ENCODE measurements around the gene SEH1L. TPM values are rescaled to one million over a fixed set of nuclear protein-coding genes. Genes with fewer than 3 reads are reported as not detected.
"Not testable (repeated sequence)": the region's sequence is repeated elsewhere in the genome, so short reads cannot be mapped to it uniquely, and the experiment has no call there.

SEH1L gene
- total RNA-seq, 1 donor from 2014 or later: 47.6 TPM

DNA sequence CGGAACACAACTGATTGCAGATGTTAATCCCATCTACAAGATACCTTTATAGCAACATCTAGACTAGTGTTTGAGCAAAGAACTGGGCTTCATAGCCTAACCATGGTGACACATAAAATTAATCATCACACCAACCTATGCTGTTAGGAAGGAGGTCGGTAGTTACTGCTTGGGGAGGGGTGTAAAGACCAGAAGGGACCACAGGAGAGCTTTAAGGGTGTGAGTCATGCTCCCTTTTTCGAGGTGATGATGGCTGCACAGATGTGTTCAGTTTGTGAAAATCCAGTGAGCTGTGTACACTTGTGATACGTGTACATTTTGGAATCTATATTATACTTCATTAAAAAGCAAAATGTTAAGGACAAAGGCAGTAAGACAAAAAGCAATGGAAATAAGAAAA lies 4.6 kb upstream of the SEH1L start:
- no peak for DNase-seq (ENCODE audit: low read depth in 2 of 2)

DNA sequence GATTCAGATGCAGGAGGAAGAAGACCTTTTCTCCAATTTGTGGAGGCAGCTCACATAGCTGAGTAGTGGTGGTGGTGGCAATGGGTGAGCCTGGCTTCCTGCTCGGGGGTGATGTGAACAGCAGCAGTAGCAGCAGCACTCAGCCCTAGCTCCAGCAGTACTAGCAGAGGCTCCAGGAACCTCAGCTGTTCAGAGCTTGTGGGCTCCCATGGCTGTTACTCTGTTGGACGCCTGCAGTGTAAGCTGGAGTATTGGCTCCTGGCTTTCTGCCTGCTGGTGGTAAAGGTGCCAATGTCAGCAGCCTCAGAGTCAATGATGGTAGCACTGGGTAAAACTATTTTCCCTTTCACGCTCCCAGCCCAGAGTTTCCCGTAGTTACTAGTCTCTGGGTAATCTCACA lies 3.1 kb upstream of the SEH1L start:
- peak in 1 of 2 donors; percentile 68 for DNase-seq (ENCODE audit: low read depth in 2 of 2)

DNA sequence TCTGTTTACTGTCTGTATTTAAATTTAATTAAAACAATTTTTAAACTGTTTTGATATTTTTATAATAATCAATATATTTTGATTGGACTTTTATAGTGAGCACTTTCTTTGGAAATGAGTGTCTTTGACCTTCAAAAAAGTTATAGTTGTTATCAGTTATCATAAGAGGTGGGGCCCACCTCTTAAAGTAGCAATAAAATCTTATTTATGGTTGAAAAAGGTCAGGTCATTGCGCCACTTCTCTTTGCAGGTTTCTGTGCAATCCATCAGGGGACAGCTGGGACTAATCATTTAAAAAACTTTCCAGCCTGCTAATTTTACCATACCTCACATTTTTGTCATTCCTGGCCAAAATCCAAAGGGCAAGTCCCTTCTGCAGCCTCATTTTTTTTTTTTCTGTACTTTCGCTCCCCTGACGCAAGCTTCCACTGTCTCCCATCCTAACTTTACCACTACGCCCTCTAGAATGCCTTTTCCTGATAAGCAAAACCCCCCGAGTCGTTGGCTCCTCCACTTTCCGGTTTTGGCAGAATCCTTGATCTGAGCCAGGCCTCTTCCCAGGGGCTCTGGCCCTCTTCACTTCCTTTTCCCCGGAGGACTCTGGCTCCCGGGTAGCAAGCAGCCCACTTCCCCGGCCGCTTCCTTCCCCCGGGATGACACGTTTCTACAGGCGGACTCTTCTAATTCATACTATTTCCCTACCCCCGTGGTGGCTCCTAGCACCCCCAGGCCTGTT lies 1.1 kb upstream of the SEH1L start:
- DNase-seq (ENCODE audit: low read depth in 2 of 2): peak; percentile 45 to 88

DNA sequence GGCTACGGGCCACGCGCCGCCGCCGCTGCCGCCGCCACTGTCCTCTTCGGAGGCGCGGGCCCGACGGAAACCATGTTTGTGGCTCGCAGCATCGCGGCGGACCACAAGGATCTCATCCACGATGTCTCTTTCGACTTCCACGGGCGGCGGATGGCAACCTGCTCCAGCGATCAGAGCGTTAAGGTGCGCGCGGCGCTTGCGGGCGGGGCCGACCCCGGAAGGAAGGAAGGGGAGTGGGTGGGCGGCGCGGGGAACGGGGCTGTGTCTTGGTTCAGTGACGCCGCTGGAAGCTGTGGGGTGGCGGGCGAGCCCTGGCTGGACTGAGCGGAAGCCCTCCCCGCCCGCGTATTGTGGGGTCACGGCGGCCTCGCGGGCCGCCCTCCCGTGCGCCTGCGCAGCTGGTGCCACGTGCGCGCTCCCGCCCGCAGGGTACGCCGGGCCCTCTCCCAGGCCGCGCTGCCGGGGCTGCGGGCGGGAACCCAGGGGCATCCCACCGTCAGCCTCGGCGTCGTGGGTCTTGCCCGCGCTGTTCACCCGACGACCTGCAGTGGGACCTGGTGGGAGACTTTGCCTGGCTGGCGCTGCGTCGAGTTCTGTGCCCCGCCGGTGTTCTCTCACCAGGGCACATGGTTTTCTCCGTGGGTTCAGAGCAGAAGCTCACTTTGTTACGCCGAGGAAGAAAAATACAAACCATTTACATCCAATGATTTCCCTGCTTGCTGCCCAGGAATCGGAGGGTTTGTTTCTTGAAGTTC lies 416 bp downstream of the SEH1L start:
- peak; percentile 96 to 97 for DNase-seq (ENCODE audit: low read depth in 2 of 2)

DNA sequence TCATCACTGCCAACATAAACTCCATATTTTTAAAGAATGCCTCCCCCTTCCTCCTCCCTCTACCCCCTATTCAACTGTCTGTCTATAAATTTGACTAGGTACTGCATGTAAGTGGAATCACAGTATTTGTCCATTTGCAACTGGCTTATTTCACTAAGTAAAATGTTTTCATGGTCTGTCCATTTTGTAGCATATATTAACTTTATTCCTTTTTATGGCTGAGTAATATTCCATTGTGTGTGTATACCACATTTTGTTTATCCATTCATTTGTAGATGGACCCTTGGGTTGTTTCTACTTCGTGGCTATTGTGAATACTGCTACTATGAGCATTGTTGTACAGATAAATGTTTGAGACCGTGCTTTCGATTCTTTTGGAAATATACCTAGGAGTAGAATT lies 10.7 kb downstream of the SEH1L start:
- no peak for DNase-seq (ENCODE audit: low read depth in 2 of 2)

GRCh38 chr18:12960395-12960794 lies 12.6 kb downstream of the SEH1L start:
- DNase-seq (ENCODE audit: low read depth in 2 of 2): no peak

- DNase-seq (ENCODE audit: low read depth in 2 of 2): no peak
These were observed 13.1 kb downstream of the SEH1L start for GRCh38 chr18:12960853-12961397.

- no peak for DNase-seq (ENCODE audit: low read depth in 2 of 2)
These were observed 15.3 kb downstream of the SEH1L start for GRCh38 chr18:12963069-12963468.

DNA sequence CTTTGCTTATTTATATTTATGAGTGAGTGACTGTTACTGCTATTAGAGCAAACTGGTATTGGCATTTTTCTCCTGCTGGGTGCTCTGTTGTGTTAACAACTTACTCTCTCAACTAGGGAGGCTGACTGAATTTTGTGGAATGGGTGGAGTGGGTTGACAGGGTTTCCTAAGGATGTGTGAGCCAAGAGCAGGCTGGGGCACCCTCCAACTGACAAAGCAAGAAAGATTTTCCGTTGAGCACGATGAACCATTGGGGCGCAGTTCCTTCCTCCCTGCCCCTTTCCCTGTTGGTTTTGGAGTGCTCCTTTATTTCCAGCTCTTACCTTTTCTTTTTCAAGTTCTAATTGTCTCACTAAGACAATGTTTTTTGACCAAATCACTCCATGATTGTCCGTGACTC lies 20.3 kb downstream of the SEH1L start:
- peak in 1 of 2 donors; percentile 10 for DNase-seq (ENCODE audit: low read depth in 2 of 2)

- DNase-seq (ENCODE audit: low read depth in 2 of 2): no peak
These were observed 20.8 kb downstream of the SEH1L start for GRCh38 chr18:12968619-12969018.

GRCh38 chr18:12973562-12974213 lies 25.9 kb downstream of the SEH1L start:
- no peak for DNase-seq (ENCODE audit: low read depth in 2 of 2)

- DNase-seq (ENCODE audit: low read depth in 2 of 2): no peak
These were observed 27.7 kb downstream of the SEH1L start for GRCh38 chr18:12975488-12975887.

GRCh38 chr18:12976305-12976704 lies 28.5 kb downstream of the SEH1L start:
- DNase-seq (ENCODE audit: low read depth in 2 of 2): no peak

- DNase-seq (ENCODE audit: low read depth in 2 of 2): not testable (repeated sequence)
These were observed 32.3 kb downstream of the SEH1L start for GRCh38 chr18:12980065-12980464.

DNA sequence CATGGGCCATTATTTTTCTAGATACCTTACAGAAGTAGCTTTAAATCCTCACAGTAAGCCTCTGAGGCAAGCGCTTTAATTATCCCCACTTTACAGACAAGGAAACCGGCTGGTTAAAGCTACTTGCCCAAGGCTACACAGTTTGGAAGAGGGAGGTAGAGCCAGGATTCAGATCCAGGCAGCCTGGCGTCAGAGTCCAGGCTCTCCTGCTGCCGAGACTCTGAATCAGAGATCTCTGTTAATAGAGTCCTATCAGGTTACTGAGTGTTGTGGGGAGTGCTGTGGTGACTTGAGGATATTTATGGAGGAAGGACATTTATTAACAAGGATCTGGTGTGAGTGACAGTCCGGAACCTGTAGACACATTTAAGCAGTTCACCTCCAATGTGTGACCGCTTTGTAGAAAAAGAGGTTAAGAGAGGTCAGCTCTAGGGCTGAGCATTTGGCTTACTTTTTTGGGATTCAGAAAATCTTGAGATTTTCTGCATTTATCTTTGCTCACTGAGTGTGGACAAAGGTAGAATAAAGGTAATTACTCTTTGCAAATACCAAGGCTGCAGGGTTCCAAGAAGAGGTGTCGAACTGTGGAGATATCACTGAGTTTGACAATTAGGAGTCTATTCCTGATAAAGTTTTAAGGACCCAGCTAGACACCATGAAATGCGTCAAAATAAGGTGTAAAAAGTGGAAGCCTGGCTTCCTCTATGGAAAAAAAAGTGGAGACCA lies 41.7 kb downstream of the SEH1L start:
- no peak for DNase-seq (ENCODE audit: low read depth in 2 of 2)

DNA sequence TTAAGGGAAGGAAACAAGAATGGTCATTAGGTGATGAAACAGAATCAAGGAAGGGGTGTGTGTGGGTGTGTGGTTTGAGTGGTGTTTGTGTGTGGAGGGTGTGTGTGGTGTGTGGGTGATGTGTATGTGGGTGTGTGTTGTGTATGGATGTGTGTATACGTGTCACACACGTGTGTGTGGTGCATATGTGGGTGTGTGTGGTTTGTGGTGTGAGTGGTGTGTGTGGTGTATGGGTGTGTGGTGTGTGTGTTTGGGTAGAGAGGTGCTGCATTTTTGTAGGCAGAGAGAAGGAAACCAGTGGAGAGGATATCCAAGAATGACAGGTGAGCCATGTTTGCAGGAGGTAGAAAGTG lies 42.3 kb downstream of the SEH1L start:
- no peak for DNase-seq (ENCODE audit: low read depth in 2 of 2)

DNA sequence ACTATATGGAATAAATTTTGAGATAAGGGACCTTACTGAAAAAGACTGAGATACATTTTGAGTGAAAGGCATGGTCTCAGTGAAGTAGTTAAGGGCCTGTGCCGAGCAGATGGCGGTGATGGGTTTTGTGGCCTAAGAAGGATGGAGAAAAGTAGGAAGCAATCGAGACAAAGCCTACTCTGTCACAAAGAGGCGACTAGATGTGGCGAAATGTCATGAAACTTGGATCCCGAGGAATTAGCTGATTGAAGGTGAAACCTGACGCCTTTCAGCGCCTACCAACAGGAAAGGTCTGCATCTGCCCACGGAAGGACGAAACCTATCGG lies 42.8 kb downstream of the SEH1L start:
- no peak for DNase-seq (ENCODE audit: low read depth in 2 of 2)

GRCh38 chr18:12990967-12991820 lies 43.4 kb downstream of the SEH1L start, which contains the start of gene CEP192:
TSS of gene CEP192 (plus strand) at chr18:12991362. CDS start at chr18:12999425, 8,063 bp downstream.
- peak; percentile 99 for DNase-seq (ENCODE audit: low read depth in 2 of 2)

DNA sequence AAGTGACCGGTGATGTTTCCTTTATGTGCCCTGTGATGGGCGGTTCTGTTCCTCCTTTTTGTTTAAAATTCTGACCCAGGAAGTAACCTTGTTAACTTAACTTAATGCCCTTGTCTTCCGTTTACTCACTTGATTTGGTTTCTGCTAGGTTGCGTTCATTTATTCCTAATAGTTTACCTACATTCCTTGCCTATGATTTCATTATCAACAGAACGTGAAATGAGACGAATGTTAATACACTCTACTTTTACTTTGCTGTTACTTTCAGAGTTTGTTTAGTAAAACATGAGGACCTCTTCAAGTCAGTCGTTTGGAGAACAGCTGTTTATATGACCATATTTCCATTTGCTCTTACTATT lies 44.0 kb downstream of the SEH1L start:
- DNase-seq (ENCODE audit: low read depth in 2 of 2): peak in 1 of 2 donors; percentile 20

- DNase-seq (ENCODE audit: low read depth in 2 of 2): no peak
These were observed 45.6 kb downstream of the SEH1L start for GRCh38 chr18:12993439-12993838.

DNA sequence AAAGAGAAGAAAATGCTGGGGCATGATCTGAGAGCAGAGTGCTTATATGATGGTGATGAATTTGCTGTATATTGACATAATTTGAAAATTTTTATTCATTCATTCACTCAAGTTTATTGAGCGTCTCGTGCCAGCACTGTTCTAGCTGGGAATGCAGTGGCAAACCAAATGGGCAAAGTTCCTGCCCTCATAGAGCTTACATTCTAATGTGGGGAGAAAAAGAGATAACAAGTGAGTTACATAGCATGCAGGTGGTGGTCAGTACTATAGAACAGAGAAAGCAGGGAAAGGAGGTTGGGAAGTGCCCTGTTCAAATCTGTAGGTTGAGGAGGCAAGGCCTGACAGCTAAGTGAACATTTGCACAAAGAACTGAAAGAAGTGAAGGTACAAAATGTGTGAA lies 47.6 kb downstream of the SEH1L start:
- no peak for DNase-seq (ENCODE audit: low read depth in 2 of 2)

Data from lung microvascular endothelial cell (primary cell).